MCF 10A (cell line): ENCODE results near the gene CCSER2. TPM values are rescaled to one million over a fixed set of nuclear protein-coding genes. Genes with fewer than 3 reads are reported as not detected.

Experiments used
- BruUV-seq: library from RNA; stranded (reverse); fragments of 400-500 nt; replicated peaks from 2 replicates; lab custom pipeline; 2021; lab: Mats Ljungman, UMichigan
- CTCF ChIA-PET: fragments of 300-600 bp; sonication (Branson Sonifier 250); formaldehyde crosslinking; extraction: SDS; loops from one replicate; lab custom pipeline; 2021; ENCODE audit warnings: antibody characterized with exemption, inconsistent platforms; lab: Yijun Ruan, JAX
- POLR2A ChIA-PET: fragments of 300-600, 350-650 bp; sonication (Branson Sonifier 250); formaldehyde crosslinking; extraction: SDS; loops from one replicate; lab custom pipeline; 2020; ENCODE audit warnings: antibody characterized with exemption, inconsistent platforms; lab: Yijun Ruan, JAX
- DNase-seq: peaks from one replicate; pipeline ENCODE4 v3.0.0-alpha.2; 2018; ENCODE audit not compliant: unreplicated experiment
- H3K27ac Mint-ChIP-seq: one replicate; pipeline ENCODE4 v1.8.0; 2022; ENCODE audit warnings: mild to moderate bottlenecking, low read depth, mixed read lengths; ENCODE audit not compliant: unreplicated experiment
- H3K27me3 Mint-ChIP-seq: one replicate; pipeline ENCODE4 v1.8.0; 2022; ENCODE audit warnings: mixed read lengths; ENCODE audit not compliant: insufficient read depth, unreplicated experiment
- H3K36me3 Mint-ChIP-seq: one replicate; pipeline ENCODE4 v1.8.0; 2022; ENCODE audit warnings: mild to moderate bottlenecking, moderate library complexity, mixed read lengths; ENCODE audit not compliant: insufficient read depth, unreplicated experiment
- H3K4me1 Mint-ChIP-seq: one replicate; pipeline ENCODE4 v1.8.0; 2022; ENCODE audit warnings: mixed read lengths; ENCODE audit not compliant: insufficient read depth, unreplicated experiment
- H3K4me3 Mint-ChIP-seq: one replicate; pipeline ENCODE4 v1.8.0; 2022; ENCODE audit warnings: mild to moderate bottlenecking, moderate library complexity, mixed read lengths; ENCODE audit not compliant: unreplicated experiment
- H3K9me3 Mint-ChIP-seq: one replicate; pipeline ENCODE4 v1.8.0; 2022; ENCODE audit warnings: mixed read lengths; ENCODE audit not compliant: unreplicated experiment
- intact Hi-C: fragments of 100-400 bp; cut with micrococcal nuclease; formaldehyde crosslinking; loops from 2 replicates; pipeline ENCODE4 v1.14.1; 2022
- total RNA-seq: library from RNA; stranded (reverse); gene quantifications from 2 replicates; pipeline ENCODE4 v1.2.3, GENCODE V29; 2022
- TF ChIP-seq, protein P1 (sequence below): fragments of 200-600 bp; IDR thresholded peaks from one replicate; pipeline ENCODE4 v1.8.0; 2022; ENCODE audit warnings: antibody characterized with exemption, mild to moderate bottlenecking; ENCODE audit not compliant: unreplicated experiment

Gene CCSER2
- total RNA-seq, 1 experiment from 2014 or later = 70.0 TPM

DNA sequence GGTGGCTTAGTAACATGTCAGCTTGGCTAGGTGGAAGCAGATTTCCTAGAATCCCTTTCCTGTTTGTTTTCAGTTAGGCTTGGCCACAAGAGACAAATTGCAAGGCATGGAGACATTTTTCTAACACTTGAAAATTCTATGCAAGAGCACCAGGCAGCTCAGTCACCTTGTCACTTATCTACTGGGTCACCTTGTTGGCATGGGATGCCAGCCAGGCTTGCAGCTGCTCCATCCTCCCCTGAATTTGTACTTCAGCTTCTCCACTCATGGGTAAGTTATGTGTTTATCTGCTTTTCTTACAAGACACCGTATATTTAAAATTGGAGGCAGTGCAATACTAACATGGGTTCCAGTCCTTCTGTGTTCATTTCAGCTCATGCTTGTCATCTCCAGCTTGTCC lies 40.2 kb upstream of the CCSER2 start:
- H3K9me3 Mint-ChIP-seq = no peaks in the 10 kb centered on the region
- ChIA-PET POLR2A (no interaction called here), CTCF (no interaction called here)
- H3K27me3 Mint-ChIP-seq = peaks cover 34% of the 10 kb centered on the region
- TF ChIP-seq, protein P1, sequence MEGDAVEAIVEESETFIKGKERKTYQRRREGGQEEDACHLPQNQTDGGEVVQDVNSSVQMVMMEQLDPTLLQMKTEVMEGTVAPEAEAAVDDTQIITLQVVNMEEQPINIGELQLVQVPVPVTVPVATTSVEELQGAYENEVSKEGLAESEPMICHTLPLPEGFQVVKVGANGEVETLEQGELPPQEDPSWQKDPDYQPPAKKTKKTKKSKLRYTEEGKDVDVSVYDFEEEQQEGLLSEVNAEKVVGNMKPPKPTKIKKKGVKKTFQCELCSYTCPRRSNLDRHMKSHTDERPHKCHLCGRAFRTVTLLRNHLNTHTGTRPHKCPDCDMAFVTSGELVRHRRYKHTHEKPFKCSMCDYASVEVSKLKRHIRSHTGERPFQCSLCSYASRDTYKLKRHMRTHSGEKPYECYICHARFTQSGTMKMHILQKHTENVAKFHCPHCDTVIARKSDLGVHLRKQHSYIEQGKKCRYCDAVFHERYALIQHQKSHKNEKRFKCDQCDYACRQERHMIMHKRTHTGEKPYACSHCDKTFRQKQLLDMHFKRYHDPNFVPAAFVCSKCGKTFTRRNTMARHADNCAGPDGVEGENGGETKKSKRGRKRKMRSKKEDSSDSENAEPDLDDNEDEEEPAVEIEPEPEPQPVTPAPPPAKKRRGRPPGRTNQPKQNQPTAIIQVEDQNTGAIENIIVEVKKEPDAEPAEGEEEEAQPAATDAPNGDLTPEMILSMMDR = no peak
- no peak for DNase-seq
- H3K27ac Mint-ChIP-seq = no peak overlapping the region
- BruUV-seq = no TSS peak
- intact Hi-C loops = no loop called here
- no peaks in the 10 kb centered on the region for H3K4me1 Mint-ChIP-seq
- no peak overlapping the region for H3K4me3 Mint-ChIP-seq
- no peaks in the 10 kb centered on the region for H3K36me3 Mint-ChIP-seq

DNA sequence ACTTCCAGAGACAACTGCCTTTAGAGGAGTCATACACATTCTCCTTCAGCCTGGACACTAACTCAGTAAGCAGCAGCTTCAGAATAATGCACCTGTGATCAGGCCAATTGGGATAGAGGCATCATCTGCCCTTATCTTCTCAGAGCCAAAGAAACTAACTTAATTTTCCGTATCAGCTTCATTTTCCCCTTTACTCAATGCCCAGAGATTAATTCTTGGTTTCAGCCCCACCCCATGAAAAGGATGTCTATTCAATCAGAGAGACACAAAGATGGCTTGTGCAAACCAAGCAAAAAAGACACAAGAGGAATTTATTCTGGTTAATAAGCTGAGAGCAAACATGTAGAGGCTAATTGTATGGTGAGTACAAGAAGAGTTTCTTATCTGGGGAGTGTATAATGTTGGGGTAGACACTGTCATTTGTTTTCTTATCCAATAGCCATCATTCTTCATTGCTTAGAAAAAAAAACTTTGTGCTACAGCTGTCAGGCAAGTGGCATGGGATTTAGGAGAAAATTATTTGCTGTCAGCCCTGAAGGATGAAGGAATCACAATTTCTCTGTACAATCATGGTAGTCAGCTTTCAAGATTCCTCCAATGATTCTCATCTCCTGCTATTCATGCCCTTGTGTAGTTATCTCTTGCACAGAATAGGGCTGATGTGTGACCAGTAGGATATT lies 38.7 kb upstream of the CCSER2 start:
- CTCF ChIA-PET = interaction anchor here (0.6 to 1.1 kb wide), 3 partner anchors 14 to 247 kb away, joined by 3 to 5 read pairs (median 3); no protein-coding TSS in a partner anchor
- no TSS peak for BruUV-seq
- intact Hi-C loops = no loop called here
- Mint-ChIP-seq H3K9me3 (no peaks in the 10 kb centered on the region), H3K27me3 (peaks cover 34% of the 10 kb centered on the region), H3K4me1 (no peaks in the 10 kb centered on the region), H3K27ac (no peak overlapping the region), H3K36me3 (no peaks in the 10 kb centered on the region), H3K4me3 (no peak overlapping the region)
- TF ChIP-seq, protein P1 = no peak
- POLR2A ChIA-PET = no interaction called here
- DNase-seq = no peak

DNA sequence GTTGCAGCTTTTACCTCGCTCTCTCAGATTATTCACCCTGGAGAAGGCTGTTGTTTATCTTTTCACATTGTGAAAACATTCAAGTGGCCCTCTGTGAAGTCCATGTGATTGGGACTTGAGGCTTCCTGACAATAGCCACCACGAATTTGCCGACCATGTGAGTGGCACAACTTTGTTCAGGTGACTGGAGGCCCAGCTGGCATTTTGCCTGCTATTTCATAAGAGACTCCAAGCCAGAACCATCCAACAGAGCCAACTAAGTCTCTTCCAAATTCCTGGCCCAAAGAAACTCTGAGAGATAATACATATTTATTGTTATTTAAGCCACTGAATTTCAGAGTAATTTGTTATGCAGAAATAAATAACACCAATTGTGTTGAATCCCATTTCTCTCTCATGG lies 38.2 kb upstream of the CCSER2 start:
- intact Hi-C loops = no loop called here
- Mint-ChIP-seq H3K4me3 (no peak overlapping the region), H3K9me3 (no peaks in the 10 kb centered on the region), H3K27ac (no peak overlapping the region), H3K36me3 (no peaks in the 10 kb centered on the region), H3K4me1 (no peaks in the 10 kb centered on the region), H3K27me3 (peaks cover 34% of the 10 kb centered on the region)
- ChIA-PET POLR2A (no interaction called here), CTCF (interaction anchor here (0.8 to 1.1 kb wide), 2 partner anchors 15 to 247 kb away, joined by 3 to 5 read pairs; no protein-coding TSS in a partner anchor)
- DNase-seq = no peak
- BruUV-seq = no TSS peak
- TF ChIP-seq, protein P1 = no peak

DNA sequence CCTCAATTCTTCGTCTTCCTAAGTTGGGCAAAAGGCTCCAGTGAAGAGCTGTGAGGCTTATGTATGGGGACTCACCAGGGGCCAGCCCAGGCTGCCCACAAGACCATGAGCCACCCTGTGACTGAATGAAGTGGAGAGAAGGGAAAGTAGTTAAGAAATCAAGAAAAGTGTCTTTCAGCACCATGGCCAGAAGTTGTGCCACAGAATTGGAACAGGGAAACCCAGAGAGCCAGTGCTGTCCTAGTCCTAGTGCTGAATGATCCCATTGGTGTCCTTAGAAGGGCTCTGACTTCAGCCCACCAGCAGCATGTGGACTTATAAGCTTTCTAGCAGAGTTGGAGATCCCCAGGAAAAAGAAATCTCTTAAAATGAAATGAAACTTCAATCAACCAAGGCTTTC lies 37.0 kb upstream of the CCSER2 start:
- no peaks in the 10 kb centered on the region for H3K36me3 Mint-ChIP-seq
- no peak overlapping the region for H3K4me3 Mint-ChIP-seq
- no TSS peak for BruUV-seq
- ChIA-PET POLR2A (no interaction called here), CTCF (interaction anchor here (1.0 kb wide), 1 partner anchor 27 kb away, joined by 3 read pairs; no protein-coding TSS in a partner anchor)
- TF ChIP-seq, protein P1 = no peak
- intact Hi-C loops = no loop called here
- no peaks in the 10 kb centered on the region for H3K4me1 Mint-ChIP-seq
- H3K27me3 Mint-ChIP-seq = peaks cover 34% of the 10 kb centered on the region
- peak; percentile 64 for DNase-seq
- H3K27ac Mint-ChIP-seq = no peak overlapping the region
- H3K9me3 Mint-ChIP-seq = no peaks in the 10 kb centered on the region
